Ovary (tissue), 3 donors: ENCODE results near the gene MXD1.

ENCODE experiments used
- POLR2A ChIP-seq: fragments of 450-650 bp; IDR thresholded peaks from one replicate; pipeline ENCODE4 v1.6.1; 2017; ENCODE audit warnings: antibody characterized with exemption, mild to moderate bottlenecking, moderate library complexity
- TF ChIP-seq, protein P1 (sequence below), 3 donors: fragments of 450-650 bp in 2 of 3; fragments of 200-600 bp in 1 of 3; IDR thresholded peaks; one replicate each; pipeline versions ENCODE4 v1.5.1 to v1.8.0; 2016 to 2022; ENCODE audit warnings: antibody characterized with exemption in 3 of 3, mild to moderate bottlenecking in 1 of 3
- donor health status: DM: no; HTN: no; CAD: no.

DNA sequence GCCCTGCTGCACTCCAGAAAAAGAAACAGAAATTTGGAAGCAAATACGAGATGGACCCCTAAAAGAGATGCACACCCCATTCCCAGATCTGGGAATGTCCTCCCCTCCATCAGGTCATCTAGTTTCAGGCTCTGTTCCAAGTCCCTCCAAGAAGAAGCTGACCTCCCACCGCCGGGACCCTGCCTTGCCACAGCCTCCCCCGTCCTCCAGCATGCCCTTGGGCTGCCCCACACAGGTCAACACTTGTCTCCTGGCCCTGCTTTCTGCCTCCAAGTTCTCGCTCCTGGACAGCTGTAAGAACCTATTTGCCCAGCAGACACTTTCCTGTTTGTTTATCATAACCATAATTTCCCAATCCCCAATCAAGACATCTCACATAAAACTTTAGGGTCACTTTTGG lies 44.5 kb downstream of the MXD1 start:
- TF ChIP-seq, protein P1, sequence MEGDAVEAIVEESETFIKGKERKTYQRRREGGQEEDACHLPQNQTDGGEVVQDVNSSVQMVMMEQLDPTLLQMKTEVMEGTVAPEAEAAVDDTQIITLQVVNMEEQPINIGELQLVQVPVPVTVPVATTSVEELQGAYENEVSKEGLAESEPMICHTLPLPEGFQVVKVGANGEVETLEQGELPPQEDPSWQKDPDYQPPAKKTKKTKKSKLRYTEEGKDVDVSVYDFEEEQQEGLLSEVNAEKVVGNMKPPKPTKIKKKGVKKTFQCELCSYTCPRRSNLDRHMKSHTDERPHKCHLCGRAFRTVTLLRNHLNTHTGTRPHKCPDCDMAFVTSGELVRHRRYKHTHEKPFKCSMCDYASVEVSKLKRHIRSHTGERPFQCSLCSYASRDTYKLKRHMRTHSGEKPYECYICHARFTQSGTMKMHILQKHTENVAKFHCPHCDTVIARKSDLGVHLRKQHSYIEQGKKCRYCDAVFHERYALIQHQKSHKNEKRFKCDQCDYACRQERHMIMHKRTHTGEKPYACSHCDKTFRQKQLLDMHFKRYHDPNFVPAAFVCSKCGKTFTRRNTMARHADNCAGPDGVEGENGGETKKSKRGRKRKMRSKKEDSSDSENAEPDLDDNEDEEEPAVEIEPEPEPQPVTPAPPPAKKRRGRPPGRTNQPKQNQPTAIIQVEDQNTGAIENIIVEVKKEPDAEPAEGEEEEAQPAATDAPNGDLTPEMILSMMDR (IDR thresholded peaks at IDR 0.05), result no peak
- no peak for TF ChIP-seq POLR2A
